ENCODE results near the gene EFNA2. TPM values are rescaled to one million over a fixed set of nuclear protein-coding genes. Genes with fewer than 3 reads are reported as not detected.
"Not testable (repeated sequence)": the region's sequence is repeated elsewhere in the genome, so short reads cannot be mapped to it uniquely, and the experiment has no call there.

The EFNA2 gene
- total and polyA plus RNA-seq, 2 experiments from 2014 or later, result 0.34 to 13.0 TPM

DNA sequence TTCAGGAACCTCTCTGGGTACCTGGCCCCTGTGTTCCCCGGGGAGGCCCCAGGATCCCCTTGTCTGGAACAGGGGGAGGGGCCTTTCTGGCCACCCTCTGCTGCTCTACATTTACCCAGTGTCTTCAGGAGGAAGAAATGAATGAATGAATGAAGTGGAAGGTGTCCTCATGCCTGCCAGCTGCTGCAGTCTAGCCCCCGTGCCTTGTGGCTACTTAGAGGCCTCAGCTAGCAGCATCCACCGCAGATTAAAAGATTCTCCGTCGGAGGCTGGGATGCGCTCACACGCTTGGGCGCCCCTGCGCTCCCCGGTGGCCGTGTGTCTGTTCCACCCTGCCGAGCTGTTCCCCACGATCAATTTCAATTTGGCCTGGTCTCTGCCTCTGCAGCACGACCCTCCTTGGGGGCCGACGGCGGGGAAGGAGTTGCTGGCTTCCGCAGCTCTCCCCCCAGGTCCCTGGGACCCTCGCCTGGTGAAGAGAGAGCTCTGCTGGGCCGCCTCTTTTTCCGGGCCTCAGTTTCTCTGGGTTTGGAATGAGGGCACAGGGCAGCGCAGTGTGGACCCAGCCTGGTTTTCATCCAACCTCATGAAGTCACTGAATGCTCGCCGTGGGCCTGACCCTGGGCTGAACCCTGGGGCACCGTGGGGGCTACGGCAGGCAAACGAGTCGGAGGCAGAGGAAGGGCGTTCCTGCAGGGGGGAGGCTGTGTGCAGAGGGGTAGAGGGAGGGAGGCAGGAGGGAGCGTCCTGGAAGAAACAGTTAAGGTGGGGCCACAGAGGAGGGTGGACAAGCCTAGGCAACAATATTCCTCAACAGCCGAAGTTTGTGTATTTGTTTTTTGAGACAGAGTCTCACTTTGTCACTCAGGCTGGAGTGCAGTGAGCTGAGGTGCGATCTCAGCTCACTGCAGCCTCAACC, 28.3 kb downstream of the EFNA2 start:
- Histone ChIP-seq H3K27ac (no peak overlapping the region), H3K27me3 (peaks cover 20% of the 10 kb centered on the region)
- no peak for DNase-seq (ENCODE audit: low read depth in 1 of 2, low spot score in 1 of 2)

DNA sequence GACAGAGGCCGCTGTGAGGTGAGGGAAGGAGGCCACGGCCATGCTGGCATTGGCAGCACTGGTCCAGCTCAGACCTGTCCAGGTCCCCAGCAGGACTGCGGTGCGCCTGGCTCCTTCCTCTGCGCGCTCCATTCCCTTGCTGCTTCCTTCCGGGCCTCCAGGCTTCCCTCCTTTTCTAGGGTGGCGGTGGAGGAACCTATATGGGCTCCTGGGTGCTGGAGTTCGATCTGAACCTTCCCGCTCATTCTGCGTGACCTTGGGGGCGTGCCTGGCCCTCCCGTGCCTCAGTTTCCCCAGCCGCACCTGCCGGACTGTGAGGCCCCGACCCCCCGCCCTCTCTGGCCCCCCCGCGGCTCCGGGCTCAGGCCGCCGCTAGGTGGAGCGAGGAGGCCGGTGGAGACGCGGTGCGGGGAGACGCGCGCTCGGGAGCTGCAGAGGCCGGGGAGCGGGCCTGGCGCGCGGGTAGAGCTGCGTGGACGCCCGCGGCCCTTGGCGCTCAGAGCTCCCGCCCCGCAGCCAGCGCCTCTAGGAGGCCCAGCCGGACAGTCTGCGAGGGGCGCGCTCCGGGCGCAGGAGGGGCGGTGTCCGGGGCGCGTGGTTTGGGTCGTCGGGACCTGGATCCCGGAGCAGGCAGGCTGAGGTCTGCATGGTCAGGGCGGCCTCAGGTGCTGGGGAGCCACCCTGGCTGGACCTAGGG, 29.9 kb downstream of the EFNA2 start:
- DNase-seq (ENCODE audit: low read depth in 1 of 2, low spot score in 1 of 2), result peak; percentile 64 to 67
- H3K4me1 ChIP-seq (ENCODE audit: low read depth), result no peaks in the 10 kb centered on the region
- H3K4me3 ChIP-seq, result peak overlapping the region; percentile 20
- peaks cover 20% of the 10 kb centered on the region for H3K27me3 ChIP-seq
- H3K36me3 ChIP-seq, result no peaks in the 10 kb centered on the region
- no peaks in the 10 kb centered on the region for H3K9me3 ChIP-seq (ENCODE audit: low read depth)
- TF ChIP-seq, protein P1, sequence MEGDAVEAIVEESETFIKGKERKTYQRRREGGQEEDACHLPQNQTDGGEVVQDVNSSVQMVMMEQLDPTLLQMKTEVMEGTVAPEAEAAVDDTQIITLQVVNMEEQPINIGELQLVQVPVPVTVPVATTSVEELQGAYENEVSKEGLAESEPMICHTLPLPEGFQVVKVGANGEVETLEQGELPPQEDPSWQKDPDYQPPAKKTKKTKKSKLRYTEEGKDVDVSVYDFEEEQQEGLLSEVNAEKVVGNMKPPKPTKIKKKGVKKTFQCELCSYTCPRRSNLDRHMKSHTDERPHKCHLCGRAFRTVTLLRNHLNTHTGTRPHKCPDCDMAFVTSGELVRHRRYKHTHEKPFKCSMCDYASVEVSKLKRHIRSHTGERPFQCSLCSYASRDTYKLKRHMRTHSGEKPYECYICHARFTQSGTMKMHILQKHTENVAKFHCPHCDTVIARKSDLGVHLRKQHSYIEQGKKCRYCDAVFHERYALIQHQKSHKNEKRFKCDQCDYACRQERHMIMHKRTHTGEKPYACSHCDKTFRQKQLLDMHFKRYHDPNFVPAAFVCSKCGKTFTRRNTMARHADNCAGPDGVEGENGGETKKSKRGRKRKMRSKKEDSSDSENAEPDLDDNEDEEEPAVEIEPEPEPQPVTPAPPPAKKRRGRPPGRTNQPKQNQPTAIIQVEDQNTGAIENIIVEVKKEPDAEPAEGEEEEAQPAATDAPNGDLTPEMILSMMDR (IDR thresholded peaks at IDR 0.05; ENCODE audit: low read depth, low read length), result peak; percentile 63
- no peak overlapping the region for H3K27ac ChIP-seq

More for the DNA sequence above, 28.3 kb downstream of the EFNA2 start:
- Histone ChIP-seq H3K4me3 (no peak overlapping the region), H3K4me1 (ENCODE audit: low read depth) (no peaks in the 10 kb centered on the region), H3K36me3 (no peaks in the 10 kb centered on the region), H3K9me3 (ENCODE audit: low read depth) (no peaks in the 10 kb centered on the region)
- TF ChIP-seq, protein P1 (IDR thresholded peaks at IDR 0.05; ENCODE audit: low read depth, low read length), result no peak

DNA sequence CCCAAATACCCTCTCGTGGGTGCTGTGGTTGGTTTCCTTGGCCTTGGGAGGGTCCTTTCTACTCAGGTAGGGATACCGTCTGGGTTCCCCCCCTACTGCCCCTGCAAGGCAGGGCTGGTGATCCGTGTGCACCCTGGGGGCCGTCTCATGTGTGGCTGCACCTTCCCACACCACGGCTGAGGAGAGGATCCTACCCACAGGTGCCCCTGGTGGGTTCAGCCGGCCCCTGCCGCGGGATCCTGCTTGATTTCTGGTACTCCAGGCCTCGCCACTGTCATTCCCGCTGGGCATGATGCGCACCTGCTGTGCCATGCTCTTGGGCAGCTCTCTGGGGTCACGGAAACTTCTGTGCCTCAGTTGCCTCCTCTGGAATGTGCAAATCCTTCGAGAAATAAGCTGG, 30.8 kb downstream of the EFNA2 start:
- Histone ChIP-seq H3K4me1 (ENCODE audit: low read depth) (no peaks in the 10 kb centered on the region), H3K36me3 (no peaks in the 10 kb centered on the region), H3K9me3 (ENCODE audit: low read depth) (no peaks in the 10 kb centered on the region), H3K27me3 (peaks cover 20% of the 10 kb centered on the region), H3K4me3 (no peak overlapping the region), H3K27ac (no peak overlapping the region)
- TF ChIP-seq, protein P1 (IDR thresholded peaks at IDR 0.05; ENCODE audit: low read depth, low read length), result no peak
- DNase-seq (ENCODE audit: low read depth in 1 of 2, low spot score in 1 of 2), result no peak

DNA sequence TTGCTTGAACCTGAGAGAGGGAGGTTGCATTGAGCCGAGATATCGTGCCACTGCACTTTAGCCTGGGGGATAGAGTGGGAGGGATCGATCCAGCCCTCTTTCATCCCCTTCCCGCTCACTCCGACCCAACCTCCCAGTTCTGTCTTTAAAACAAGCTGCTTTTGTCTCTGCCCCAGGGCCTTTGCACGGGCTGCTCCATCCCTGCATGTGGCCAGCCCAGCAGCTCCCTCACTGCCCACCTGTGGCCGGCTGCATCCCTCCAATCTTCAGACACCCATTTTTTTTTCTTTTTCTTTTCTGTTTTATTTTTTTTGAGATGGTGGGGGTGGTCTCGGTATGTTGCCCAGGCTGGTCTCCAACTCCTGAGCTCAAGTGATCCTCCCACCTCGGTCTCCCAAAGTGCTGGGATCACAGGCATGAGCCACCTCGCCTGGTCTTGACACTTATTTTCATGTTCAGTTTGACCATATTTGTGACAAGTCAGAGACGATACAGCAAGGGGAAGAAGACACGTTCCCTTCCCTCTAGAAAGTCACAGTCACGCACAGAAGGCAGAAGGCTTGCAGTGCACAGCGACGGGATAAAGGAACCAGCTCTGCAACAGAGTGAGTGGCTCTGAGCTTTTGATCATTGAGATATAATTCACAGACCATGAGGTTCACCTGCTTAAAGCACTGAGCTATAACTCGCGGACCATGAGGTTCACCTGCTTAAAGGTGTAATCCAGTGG, 31.8 kb downstream of the EFNA2 start:
- TF ChIP-seq, protein P1 (IDR thresholded peaks at IDR 0.05; ENCODE audit: low read depth, low read length), result no peak
- no peaks in the 10 kb centered on the region for H3K9me3 ChIP-seq (ENCODE audit: low read depth)
- peaks cover 20% of the 10 kb centered on the region for H3K27me3 ChIP-seq
- no peak overlapping the region for H3K4me3 ChIP-seq
- no peaks in the 10 kb centered on the region for H3K36me3 ChIP-seq
- no peaks in the 10 kb centered on the region for H3K4me1 ChIP-seq (ENCODE audit: low read depth)
- H3K27ac ChIP-seq, result no peak overlapping the region
- DNase-seq (ENCODE audit: low read depth in 1 of 2, low spot score in 1 of 2), result no peak

DNA sequence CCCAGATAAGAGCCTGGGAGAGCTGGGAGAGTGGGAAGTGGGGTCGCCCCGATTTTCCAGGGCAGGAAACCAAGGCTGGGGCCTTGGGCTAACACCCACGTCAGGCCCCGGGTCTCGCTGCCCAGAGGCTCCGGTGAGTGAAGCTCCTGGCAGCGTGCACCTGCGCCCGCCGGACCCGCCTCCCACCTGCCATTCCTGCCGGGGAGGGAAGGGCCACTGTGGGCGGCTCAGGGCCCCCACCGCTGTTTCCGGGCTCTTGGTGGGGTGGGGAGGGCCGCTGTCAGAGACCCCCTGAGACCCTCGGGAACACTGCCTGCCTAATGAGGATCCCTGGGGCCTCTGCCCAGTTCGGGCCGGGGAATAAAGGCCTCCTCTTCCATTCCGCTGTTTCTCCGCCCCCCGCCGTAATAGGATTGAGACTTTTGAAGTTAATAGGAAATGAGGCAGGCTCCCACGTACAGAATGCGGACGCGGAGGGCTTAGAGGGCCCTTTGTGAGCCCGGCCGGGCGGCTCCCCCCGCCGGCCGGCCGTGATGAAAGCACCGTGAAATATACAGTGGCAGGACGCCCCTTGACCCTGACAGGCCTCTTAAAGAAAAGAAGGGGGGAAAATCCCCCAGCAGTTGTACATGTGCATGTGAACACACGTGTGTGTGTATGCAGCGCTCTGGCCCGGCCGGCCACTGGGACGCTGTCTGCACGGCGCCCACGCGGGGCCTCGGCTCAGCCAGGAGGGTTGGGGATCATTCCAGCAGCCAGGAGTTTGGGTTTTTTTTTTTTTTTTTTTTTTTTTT, 33.2 kb downstream of the EFNA2 start:
- no peak overlapping the region for H3K4me3 ChIP-seq
- peaks cover 20% of the 10 kb centered on the region for H3K27me3 ChIP-seq
- no peak overlapping the region for H3K27ac ChIP-seq
- DNase-seq (ENCODE audit: low read depth in 1 of 2, low spot score in 1 of 2), result no peak
- H3K4me1 ChIP-seq (ENCODE audit: low read depth), result no peaks in the 10 kb centered on the region
- no peaks in the 10 kb centered on the region for H3K9me3 ChIP-seq (ENCODE audit: low read depth)
- TF ChIP-seq, protein P1 (IDR thresholded peaks at IDR 0.05; ENCODE audit: low read depth, low read length), result no peak
- no peaks in the 10 kb centered on the region for H3K36me3 ChIP-seq

DNA sequence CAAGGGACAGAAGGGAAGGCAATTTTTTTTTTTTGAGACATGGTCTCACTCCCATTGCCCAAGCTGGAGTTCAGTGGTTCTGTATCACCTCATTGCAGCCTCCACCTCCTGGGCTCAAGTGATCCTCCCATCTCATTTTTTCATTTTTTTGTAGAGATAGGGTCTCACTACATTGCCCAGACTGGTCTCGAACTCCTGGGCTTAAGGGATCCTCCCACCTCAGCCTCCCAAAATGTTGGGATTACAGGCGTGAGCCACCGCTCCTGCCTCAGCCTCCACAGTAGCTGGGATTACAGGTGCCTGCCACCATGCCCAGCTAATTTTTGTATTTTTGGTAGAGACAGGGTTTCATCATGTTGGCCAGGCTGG, 34.6 kb downstream of the EFNA2 start:
- DNase-seq (ENCODE audit: low read depth in 1 of 2, low spot score in 1 of 2); H3K27ac ChIP-seq; H3K9me3 ChIP-seq (ENCODE audit: low read depth); H3K36me3 ChIP-seq; H3K4me3 ChIP-seq; H3K4me1 ChIP-seq (ENCODE audit: low read depth): not testable (repeated sequence)
- H3K27me3 ChIP-seq, result peaks cover 20% of the 10 kb centered on the region
